HG02870 (cell line): ENCODE results near the gene PDE3B.
"Not testable (repeated sequence)": the region's sequence is repeated elsewhere in the genome, so short reads cannot be mapped to it uniquely, and the experiment has no call there.

Experiments
- ATAC-seq: cut with Tn5 transposase; IDR thresholded peaks from one replicate; pipeline ENCODE4 v1.9.1; 2021; ENCODE audit warnings: mild to moderate bottlenecking, moderate library complexity; ENCODE audit not compliant: unreplicated experiment

Gene PDE3B

GRCh38 chr11:14742849-14743559 is 99.4 kb downstream of the PDE3B start:
- ATAC-seq: no peak

DNA sequence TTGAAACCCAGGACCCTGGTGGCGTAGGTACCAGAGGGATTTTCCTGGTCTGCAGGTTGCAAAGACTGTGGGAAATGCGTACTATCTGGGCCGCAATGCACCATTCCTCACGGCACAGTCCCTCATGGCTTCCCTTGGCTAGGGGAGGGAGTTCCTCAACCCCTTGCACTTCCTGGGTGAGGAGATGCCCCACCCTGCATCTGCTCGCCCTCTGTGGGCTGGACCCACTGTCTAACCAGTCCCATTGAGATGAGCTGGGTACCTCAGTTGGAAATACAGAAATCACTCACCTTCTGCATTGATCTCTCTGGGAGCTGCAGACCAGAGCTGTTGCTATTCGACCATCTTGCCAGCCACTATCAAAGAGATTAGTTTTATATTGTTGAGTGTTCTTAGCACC is 100.1 kb downstream of the PDE3B start:
- ATAC-seq: not testable (repeated sequence)

GRCh38 chr11:14746857-14747395 is 103.3 kb downstream of the PDE3B start:
- no peak for ATAC-seq

DNA sequence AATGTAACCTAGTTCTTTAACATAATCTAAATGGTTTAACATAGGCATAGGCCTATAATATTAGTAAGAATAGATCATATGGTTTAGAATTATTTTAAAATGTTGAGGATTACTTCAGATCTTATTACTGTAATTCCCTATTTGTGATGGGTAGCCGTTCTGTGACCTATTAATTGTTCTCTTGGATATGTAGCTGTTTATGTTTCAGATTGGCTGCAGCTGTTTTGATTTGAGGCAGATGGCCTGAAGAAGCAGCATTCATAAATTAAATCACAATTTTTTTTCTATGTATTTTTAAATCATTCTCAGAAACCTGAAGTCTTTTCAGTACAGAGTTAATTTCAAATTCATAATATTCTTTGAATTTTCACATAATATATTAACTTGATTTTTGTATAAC is 104.5 kb downstream of the PDE3B start:
- ATAC-seq: no peak

DNA sequence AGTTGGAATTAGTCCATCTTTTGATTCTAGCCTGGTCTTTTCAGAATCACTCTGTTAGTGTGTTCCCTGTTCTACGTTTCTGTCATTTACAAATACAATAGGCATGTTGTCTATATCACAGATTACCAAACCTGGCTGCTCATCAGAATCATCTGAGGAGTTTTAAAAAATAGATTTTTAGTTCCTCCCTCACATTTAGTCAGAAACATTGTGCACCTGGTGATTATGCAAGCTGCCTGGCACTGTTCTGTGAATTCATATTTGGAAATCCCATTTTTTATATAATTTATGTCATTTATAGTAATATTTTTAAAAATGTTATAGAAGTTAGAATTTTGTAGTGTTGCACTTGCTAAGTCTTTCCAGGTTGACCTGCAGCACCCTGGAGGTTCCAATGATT is 107.3 kb downstream of the PDE3B start:
- ATAC-seq: no peak

- ATAC-seq: no peak
These were observed 108.4 kb downstream of the PDE3B start for GRCh38 chr11:14751975-14752407.

DNA sequence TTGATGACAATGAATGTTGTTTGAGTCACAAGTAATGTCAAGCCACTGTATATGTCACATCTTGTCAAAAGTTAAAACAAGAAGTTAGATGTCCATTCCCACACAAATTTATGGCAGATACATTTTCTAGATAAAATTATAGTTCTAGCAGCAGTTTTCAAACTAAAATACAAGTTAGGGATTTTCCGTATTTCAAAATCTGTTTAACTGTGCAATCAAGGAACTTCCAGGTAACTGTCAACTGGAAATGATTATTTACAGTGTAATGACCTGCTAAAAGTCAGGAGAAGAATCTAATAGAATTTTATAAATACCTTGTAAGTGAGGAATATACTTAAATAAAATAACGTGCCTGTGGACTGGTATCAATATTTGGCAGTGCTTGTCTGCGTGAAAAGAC is 111.5 kb downstream of the PDE3B start:
- ATAC-seq: no peak

DNA sequence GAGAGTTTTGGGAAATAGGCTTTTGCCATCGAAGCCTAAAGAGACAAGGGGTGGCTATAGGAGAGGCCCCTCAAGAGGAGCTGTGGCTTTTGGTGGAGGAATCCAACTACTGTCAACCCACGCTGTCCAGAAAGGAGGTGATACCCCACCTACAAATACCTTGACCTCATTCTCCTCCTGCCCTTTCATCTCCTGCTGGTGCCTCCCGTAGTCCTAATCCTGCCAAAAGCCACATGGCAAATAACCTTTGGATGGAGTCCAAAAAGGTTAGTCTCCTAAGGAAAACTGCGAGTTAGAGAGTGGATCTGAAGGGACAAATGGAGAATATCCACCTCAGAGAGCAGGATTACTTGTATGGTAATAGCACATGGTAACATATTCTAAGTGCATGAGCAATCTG is 112.7 kb downstream of the PDE3B start:
- ATAC-seq: no peak

DNA sequence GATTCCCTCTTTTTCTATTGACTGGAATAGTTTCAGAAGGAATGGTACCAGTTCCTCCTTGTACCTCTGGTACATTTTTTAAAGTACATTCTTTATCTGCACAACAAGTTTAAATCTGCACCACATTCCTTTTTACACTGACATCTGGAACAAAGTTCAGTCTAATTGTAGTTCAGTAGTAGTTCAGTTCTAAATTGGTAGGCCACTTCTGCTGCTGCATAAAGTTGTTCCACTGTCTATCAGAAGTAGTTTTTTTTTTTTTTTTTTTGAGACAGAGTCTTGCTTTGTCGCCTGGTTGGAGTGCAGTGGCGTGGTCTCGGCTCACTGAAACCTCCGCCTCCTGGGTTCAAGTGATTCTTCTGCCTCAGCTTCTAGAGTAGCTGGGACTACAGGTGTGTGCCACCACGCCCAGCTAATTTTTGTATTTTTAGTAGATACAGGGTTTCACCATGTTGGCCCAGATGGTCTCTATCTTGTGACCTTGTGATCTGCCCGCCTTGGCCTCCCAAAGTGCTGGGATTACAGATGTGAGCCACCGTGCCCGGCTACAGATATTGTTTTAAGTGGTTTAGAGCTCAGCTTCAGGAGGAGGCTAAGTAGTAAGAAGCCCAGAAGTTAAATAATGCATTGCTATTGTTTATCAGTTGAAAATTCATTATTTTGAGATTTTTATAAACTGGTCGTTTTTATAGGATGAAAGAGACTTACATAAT is 115.9 kb downstream of the PDE3B start:
- ATAC-seq: not testable (repeated sequence)

DNA sequence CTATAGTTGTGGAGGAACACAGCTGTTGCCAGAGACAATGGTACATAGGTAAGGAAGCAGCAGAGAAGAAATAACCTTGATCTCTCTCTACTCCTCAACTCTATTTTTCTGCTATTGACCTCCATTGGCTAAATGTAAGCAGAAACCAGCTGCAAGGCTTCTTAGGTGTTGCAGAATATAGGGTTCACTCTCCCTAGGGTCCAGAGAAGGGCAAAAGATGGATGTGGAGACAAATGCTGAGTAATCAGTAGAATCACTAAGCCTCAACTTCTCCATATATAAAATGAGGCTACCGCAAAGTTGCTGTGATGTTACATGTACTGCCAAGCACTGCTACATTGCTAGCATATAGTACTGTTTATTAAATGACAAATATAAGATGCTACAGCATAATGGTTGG is 120.6 kb downstream of the PDE3B start:
- ATAC-seq: no peak

GRCh38 chr11:14764579-14765527 is 121.2 kb downstream of the PDE3B start:
- ATAC-seq: peak; percentile 94

DNA sequence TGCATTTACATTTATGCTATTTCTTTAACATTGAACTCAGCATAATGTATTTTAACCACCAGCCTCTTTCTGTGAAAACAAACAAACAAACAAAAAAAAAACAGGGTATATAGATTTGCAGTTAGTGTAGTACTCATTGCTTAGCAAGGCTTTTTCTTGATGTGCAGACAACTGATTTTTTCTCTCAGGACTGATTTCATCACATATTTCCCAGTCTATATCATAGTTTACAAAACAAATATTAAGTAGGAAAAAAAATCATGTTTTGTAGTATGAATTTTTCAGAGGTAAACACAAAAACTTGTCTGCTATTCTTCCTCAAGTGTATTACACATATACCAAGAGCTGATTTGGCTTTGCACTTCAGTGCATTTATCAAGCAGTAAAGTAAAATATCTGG is 123.0 kb downstream of the PDE3B start:
- no peak for ATAC-seq

- ATAC-seq: peak; percentile 58
These were observed 125.1 kb downstream of the PDE3B start for GRCh38 chr11:14768526-14769188.

GRCh38 chr11:14773755-14774154 is 130.2 kb downstream of the PDE3B start:
- no peak for ATAC-seq

GRCh38 chr11:14774721-14775120 is 131.1 kb downstream of the PDE3B start:
- ATAC-seq: no peak

GRCh38 chr11:14775897-14776296 is 132.3 kb downstream of the PDE3B start:
- no peak for ATAC-seq

GRCh38 chr11:14778460-14778859 is 134.9 kb downstream of the PDE3B start:
- ATAC-seq: not testable (repeated sequence)

GRCh38 chr11:14783788-14784187 is 140.2 kb downstream of the PDE3B start:
- no peak for ATAC-seq

DNA sequence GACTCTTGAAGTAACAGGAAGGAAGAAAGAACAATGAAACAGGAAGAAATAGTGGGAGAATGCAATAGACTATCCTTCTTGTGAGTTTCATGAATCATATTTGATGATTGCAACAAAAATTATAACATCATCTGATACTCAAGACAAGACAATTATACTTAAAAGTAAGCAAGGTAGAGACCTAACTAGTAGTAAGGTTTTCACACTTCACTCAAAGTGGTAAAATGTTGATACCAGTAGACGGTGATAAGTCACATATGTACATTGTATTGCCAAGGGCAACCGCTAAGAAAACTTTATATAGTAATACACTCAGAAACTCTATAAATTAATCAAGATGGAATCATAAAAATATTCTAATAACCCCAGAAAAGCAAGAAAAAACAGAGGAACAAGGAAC is 140.6 kb downstream of the PDE3B start:
- ATAC-seq: no peak

DNA sequence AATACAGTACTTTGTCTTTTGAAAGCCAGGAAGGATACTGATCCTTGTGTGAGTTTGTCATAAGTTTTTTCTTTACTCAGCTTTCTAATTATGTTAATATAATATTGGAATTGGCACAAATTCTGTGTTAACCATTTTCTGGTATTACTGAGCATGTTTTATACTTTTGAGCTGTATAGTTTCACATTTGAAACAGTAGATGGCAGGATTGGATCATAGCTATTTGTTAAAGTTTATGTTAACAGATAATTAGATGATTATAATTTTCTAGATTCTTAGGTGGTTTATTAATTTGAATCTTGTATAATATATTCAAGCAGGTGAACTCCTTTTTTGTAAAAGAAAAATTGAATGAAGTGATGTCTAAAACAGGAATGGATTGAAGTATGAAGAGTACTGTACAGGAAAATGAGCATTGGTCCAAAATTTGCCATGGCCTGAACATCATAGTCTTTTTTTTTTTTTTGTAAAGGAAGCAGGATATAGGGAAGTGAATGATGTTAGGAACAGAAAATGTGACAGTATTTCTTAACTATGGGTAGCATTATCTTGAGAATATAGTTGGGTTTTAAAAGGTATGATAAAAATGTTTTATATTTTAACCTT is 146.4 kb downstream of the PDE3B start:
- no peak for ATAC-seq
